HCT116 (cell line): ENCODE data around the gene KCNMB4.

ENCODE experiments used
- ATF3 ChIP-seq: IDR thresholded peaks from 2 replicates; pipeline ENCODE4 v1.6.1; 2012
- CEBPB ChIP-seq: IDR thresholded peaks from 2 replicates; pipeline ENCODE4 v1.6.1; 2012; ENCODE audit warnings: low read depth
- CTCF ChIP-seq, 3 experiments: fragments of 200-600 bp in 1 of 3; sonication (generic) in 1 of 3; IDR thresholded peaks in 2 of 3; conservative IDR thresholded peaks in 1 of 3; 2 replicates each; pipeline ENCODE4 v1.5.1; 2012 to 2017; ENCODE audit warnings: low read depth in 2 of 3, low read length in 2 of 3, antibody characterized with exemption in 1 of 3, borderline replicate concordance in 1 of 3, control low read depth in 1 of 3, mild to moderate bottlenecking in 1 of 3, mixed read lengths in 1 of 3, mixed run types in 1 of 3, moderate library complexity in 1 of 3; ENCODE audit not compliant: insufficient read depth in 1 of 3
- ELF1 ChIP-seq: IDR thresholded peaks from 2 replicates; pipeline ENCODE4 v1.6.1; 2012; ENCODE audit warnings: low read depth, borderline replicate concordance
- MAX ChIP-seq: IDR thresholded peaks from 2 replicates; pipeline ENCODE4 v1.6.1; 2012
- POLR2A ChIP-seq: IDR thresholded peaks from 2 replicates; pipeline ENCODE4 v1.7.0; 2011; ENCODE audit warnings: borderline replicate concordance; ENCODE audit not compliant: insufficient read depth, insufficient read length; ENCODE audit errors: extremely low read depth
- POLR2AphosphoS5 ChIP-seq: IDR thresholded peaks from 2 replicates; pipeline ENCODE4 v1.6.1; 2011; ENCODE audit warnings: mild to moderate bottlenecking, low read depth, low read length, moderate library complexity
- RAD21 ChIP-seq: IDR thresholded peaks from 2 replicates; pipeline ENCODE4 v1.6.1; 2012; ENCODE audit warnings: low read depth, mild to moderate bottlenecking
- REST ChIP-seq: IDR thresholded peaks from 2 replicates; pipeline ENCODE4 v1.6.1; 2012; ENCODE audit warnings: low read depth
- SP1 ChIP-seq: IDR thresholded peaks from 2 replicates; pipeline ENCODE4 v1.6.1; 2012; ENCODE audit warnings: low read depth
- TCF7L2 ChIP-seq: IDR thresholded peaks from 2 replicates; pipeline ENCODE4 v1.7.0; 2011; ENCODE audit warnings: borderline replicate concordance, inconsistent platforms; ENCODE audit not compliant: insufficient read depth, insufficient read length; ENCODE audit errors: extremely low read depth
- YY1 ChIP-seq: IDR thresholded peaks from 2 replicates; pipeline ENCODE4 v1.6.1; 2011; ENCODE audit warnings: low read length, low read depth, moderate library complexity, mild to moderate bottlenecking; ENCODE audit not compliant: insufficient replicate concordance; ENCODE audit errors: extremely low read depth
- ZBTB33 ChIP-seq: IDR thresholded peaks from 2 replicates; pipeline ENCODE4 v1.6.1; 2011; ENCODE audit warnings: mild to moderate bottlenecking, low read length, moderate library complexity; ENCODE audit not compliant: insufficient replicate concordance; ENCODE audit errors: extremely low read depth
- ZFX ChIP-seq: fragments of 450-650 bp; IDR thresholded peaks from 2 replicates; pipeline ENCODE4 v1.6.1; 2017

GRCh38 chr12:70466753-70467152, 100.7 kb downstream of the KCNMB4 start:
- TF ChIP-seq ATF3 (no peak), POLR2AphosphoS5 (no peak), REST (no peak), TCF7L2 (no peak), CTCF (IDR thresholded peaks at IDR 0.05 in 2 of 3, conservative IDR thresholded peaks at IDR 0.05 in 1 of 3; ENCODE audit: borderline replicate concordance in 1 of 3, insufficient read depth in 1 of 3, low read depth in 2 of 3, low read length in 2 of 3) (no peak), POLR2A (no peak), MAX (no peak), ZFX (no peak), RAD21 (no peak), SP1 (no peak), YY1 (no peak), ZBTB33 (no peak), CEBPB (no peak), ELF1 (no peak)
